ENCODE results near the gene SRR. TPM values are rescaled to one million over a fixed set of nuclear protein-coding genes. Genes with fewer than 3 reads are reported as not detected.

Gene SRR
- total RNA-seq, 3 donors from 2014 or later, result 9.7 to 13.3 (median 10.2) TPM

DNA sequence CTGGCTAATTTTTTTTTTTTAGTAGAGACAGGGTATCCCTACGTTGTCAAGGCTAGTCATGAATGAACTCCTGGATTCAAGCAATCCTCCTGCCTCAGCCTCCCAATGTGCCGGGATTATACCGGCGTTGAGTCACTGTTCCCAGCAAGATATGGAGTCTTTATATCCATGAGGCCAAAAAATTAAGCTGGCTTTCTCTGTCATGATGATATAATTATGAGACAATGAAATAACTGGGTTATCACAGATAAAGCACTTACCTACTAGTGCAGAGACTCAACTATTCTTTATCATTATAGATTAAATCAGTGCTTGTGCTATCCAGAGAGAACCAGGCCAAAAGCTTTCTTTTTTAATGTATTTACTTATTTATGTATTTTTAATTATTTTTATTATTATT lies 36.4 kb upstream of the SRR start:
- intact Hi-C loops (cut with DNase I; ENCODE audit: low total_unique reads), result loop anchor here (5.0 kb wide), 1 partner anchor 1485 kb away; no protein-coding TSS in a partner anchor

DNA sequence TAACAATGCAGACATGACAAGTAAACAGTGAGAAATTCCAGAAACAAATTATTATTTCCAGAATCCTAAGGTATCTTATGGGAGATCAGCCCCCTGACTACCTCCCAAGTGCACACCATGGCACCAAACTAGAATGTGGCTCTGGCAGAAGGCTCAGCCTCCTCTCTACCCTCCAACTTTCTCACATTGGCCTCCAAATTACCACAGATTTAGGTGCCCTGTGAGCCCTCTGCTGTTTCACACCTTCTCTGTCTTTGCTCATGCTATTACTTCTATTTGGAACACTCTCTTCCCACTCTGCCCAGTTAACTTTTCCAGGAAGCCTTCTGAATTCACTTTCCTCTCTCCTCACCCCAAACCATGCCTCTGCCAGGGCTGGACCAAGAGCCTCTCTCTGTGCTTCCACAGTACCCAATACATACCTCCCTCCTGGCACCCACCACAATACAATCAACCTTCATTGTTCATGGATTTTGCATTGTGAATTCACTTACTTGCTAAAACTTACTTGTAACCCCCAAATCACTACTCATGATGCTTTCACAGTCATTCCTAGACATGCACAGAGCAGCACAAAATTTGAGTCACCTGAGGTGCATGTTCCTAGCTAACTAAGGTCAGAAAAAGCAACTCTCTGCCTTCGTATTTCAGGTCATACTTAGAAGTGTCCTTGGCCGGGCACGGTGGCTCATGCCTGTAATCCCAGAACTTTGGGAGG lies 31.6 kb upstream of the SRR start:
- Histone ChIP-seq H3K36me3 (no peaks in the 10 kb centered on the region), H3K27ac (no peak overlapping the region), H3K4me3 (no peak overlapping the region), H3K9me3 (no peaks in the 10 kb centered on the region), H3K4me1 (no peaks in the 10 kb centered on the region), H3K27me3 (no peaks in the 10 kb centered on the region)
- intact Hi-C loops (cut with DNase I; ENCODE audit: low total_unique reads), result no loop called here
- TF ChIP-seq POLR2AphosphoS5 (IDR thresholded peaks at IDR 0.05) (no peak), POLR2A (IDR thresholded peaks at IDR 0.05) (no peak)
- TF ChIP-seq, protein P1, sequence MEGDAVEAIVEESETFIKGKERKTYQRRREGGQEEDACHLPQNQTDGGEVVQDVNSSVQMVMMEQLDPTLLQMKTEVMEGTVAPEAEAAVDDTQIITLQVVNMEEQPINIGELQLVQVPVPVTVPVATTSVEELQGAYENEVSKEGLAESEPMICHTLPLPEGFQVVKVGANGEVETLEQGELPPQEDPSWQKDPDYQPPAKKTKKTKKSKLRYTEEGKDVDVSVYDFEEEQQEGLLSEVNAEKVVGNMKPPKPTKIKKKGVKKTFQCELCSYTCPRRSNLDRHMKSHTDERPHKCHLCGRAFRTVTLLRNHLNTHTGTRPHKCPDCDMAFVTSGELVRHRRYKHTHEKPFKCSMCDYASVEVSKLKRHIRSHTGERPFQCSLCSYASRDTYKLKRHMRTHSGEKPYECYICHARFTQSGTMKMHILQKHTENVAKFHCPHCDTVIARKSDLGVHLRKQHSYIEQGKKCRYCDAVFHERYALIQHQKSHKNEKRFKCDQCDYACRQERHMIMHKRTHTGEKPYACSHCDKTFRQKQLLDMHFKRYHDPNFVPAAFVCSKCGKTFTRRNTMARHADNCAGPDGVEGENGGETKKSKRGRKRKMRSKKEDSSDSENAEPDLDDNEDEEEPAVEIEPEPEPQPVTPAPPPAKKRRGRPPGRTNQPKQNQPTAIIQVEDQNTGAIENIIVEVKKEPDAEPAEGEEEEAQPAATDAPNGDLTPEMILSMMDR (IDR thresholded peaks at IDR 0.05), result no peak
- no peak for DNase-seq (ENCODE audit: low spot score in 2 of 2)

More for the DNA sequence above, 36.4 kb upstream of the SRR start:
- H3K27ac ChIP-seq, result no peak overlapping the region
- no peaks in the 10 kb centered on the region for H3K36me3 ChIP-seq
- no peak overlapping the region for H3K4me3 ChIP-seq
- no peaks in the 10 kb centered on the region for H3K9me3 ChIP-seq
- H3K4me1 ChIP-seq, result peaks cover 0 to 5% of the 10 kb centered on the region in 2 donors
- no peak for TF ChIP-seq POLR2AphosphoS5 (IDR thresholded peaks at IDR 0.05)
- TF ChIP-seq POLR2A (IDR thresholded peaks at IDR 0.05), result no peak
- TF ChIP-seq, protein P1 (IDR thresholded peaks at IDR 0.05), result no peak
- no peaks in the 10 kb centered on the region for H3K27me3 ChIP-seq
- no peak for DNase-seq (ENCODE audit: low spot score in 2 of 2)

GRCh38 chr17:2274414-2274813 lies 29.3 kb upstream of the SRR start:
- H3K9me3 ChIP-seq, result no peaks in the 10 kb centered on the region
- intact Hi-C loops (cut with DNase I; ENCODE audit: low total_unique reads), result no loop called here
- H3K27ac ChIP-seq, result no peak overlapping the region
- H3K4me1 ChIP-seq, result no peaks in the 10 kb centered on the region
- TF ChIP-seq, protein P1 (IDR thresholded peaks at IDR 0.05), result no peak
- TF ChIP-seq POLR2A (IDR thresholded peaks at IDR 0.05) (no peak), POLR2AphosphoS5 (IDR thresholded peaks at IDR 0.05) (no peak)
- H3K36me3 ChIP-seq, result no peaks in the 10 kb centered on the region
- DNase-seq (ENCODE audit: low spot score in 2 of 2), result no peak
- H3K27me3 ChIP-seq, result no peaks in the 10 kb centered on the region
- no peak overlapping the region for H3K4me3 ChIP-seq

GRCh38 chr17:2275722-2276121 lies 28.0 kb upstream of the SRR start:
- Histone ChIP-seq H3K36me3 (no peaks in the 10 kb centered on the region), H3K9me3 (no peaks in the 10 kb centered on the region), H3K27ac (no peak overlapping the region), H3K4me3 (no peak overlapping the region), H3K4me1 (no peaks in the 10 kb centered on the region), H3K27me3 (no peaks in the 10 kb centered on the region)
- DNase-seq (ENCODE audit: low spot score in 2 of 2), result no peak
- TF ChIP-seq POLR2A (IDR thresholded peaks at IDR 0.05) (no peak), POLR2AphosphoS5 (IDR thresholded peaks at IDR 0.05) (no peak)
- TF ChIP-seq, protein P1 (IDR thresholded peaks at IDR 0.05), result no peak
- intact Hi-C loops (cut with DNase I; ENCODE audit: low total_unique reads), result no loop called here

DNA sequence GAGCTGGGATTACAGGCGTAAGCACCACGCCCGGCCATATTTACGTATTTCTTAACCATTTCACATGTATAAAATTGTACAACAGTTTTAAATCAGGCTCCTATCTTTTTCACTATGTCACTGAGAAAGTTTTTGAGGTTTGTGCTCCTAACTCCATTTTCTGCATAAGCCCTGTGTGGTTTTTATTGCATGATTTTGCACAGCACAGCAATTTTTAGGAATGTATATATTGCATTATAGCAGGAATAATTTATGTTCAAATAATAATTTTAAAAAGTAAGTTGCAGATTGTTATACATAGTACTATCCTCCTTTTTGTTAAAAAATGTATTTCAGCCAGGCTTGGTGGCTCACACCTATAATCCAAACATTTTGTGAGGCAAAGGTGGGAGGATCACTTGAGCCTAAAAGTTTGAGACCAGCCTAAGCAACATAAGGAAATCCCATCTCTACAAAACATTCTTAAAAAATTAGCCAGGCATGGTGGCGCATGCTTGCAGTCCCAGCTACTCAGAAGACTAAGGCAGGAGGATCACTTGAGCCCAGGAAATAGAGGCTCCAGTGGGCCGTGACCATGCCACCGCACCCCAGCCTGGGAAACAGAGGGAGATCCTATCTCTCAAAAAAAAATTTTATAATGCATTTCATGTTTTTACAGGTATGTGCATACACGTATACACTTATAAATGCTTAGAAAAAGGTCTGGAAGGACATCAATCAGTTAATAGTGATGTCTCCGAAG lies 26.1 kb upstream of the SRR start:
- H3K4me3 ChIP-seq, result no peak overlapping the region
- no peaks in the 10 kb centered on the region for H3K4me1 ChIP-seq
- H3K27me3 ChIP-seq, result no peaks in the 10 kb centered on the region
- TF ChIP-seq POLR2AphosphoS5 (IDR thresholded peaks at IDR 0.05) (no peak), POLR2A (IDR thresholded peaks at IDR 0.05) (no peak)
- TF ChIP-seq, protein P1 (IDR thresholded peaks at IDR 0.05), result no peak
- intact Hi-C loops (cut with DNase I; ENCODE audit: low total_unique reads), result no loop called here
- no peaks in the 10 kb centered on the region for H3K9me3 ChIP-seq
- no peak overlapping the region for H3K27ac ChIP-seq
- DNase-seq (ENCODE audit: low spot score in 2 of 2), result no peak
- no peaks in the 10 kb centered on the region for H3K36me3 ChIP-seq

Data from breast epithelium (tissue), 4 donors.